ENCODE measurements around the gene TMEM272. TPM values are rescaled to one million over a fixed set of nuclear protein-coding genes. Genes with fewer than 3 reads are reported as not detected.

The TMEM272 gene
- total and polyA plus RNA-seq, 2 donors (not counting 3 experiments of a cell fraction or from before 2014, with no cell fraction given) = not detected

DNA sequence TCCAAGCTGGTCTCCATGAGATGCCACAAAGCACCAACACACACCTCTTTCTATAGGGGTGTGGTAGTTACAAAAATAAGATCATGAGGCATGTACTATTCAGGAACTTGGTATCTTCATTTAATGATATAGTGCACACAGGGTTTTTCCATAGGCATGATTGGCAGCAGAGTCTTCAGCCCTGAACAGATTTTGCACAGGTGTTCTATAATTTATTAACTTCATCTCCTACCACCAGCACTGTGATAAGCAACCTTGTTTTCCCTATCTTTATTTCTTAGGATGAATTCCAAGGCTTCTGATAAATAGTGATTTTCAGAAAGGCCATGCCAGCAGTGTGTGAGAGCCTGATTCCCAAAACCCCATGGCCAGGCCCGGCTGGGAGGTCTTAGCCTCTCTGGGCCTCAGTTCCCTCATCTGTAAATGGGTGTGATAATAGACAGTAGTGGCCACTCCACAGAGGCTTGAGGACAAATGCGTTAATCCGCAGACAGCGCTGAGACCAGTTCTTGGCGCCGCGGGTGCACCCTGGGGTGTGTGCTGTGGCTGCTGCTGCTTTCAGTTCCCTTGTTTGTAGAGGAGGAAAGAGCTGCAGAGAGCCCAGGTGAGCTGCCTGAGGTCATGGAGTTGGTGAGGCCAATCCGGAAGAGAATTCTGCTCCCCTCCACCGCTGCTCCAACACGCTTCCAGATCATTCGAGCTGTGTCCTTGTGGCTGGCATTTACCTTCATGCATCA lies 74.1 kb downstream of the TMEM272 start:
- Histone ChIP-seq H3K79me2 (ENCODE audit: control insufficient read depth, insufficient read depth, low read length) (no peaks in the 10 kb centered on the region), H3K9me3 (replicated peaks; ENCODE audit: control insufficient read depth, insufficient read depth, low read length) (no peaks in the 10 kb centered on the region), H4K20me1 (replicated peaks; ENCODE audit: control insufficient read depth, extremely low read depth, insufficient read depth, low read length) (no peaks in the 10 kb centered on the region), H3K27me3 (ENCODE audit: control insufficient read depth in 2 of 2, insufficient read depth in 2 of 2, low read length in 2 of 2) (peaks cover 0 to 2% of the 10 kb centered on the region in 2 experiments), H3K27ac (ENCODE audit: insufficient read depth, low read depth, low read length) (no peak overlapping the region), H3K4me2 (ENCODE audit: insufficient read depth, low read length) (no peak overlapping the region), H3K4me3 (replicated peaks in 1 of 3; ENCODE audit: insufficient read depth in 1 of 3, low read depth in 1 of 3, low read length in 3 of 3) (no peak overlapping the region), H3K9me1 (replicated peaks; ENCODE audit: control insufficient read depth, extremely low read depth, insufficient read depth, low read length) (no peaks in the 10 kb centered on the region), H3K4me1 (ENCODE audit: control insufficient read depth, extremely low read depth, insufficient read depth, low read length) (no peaks in the 10 kb centered on the region), H3K9ac (replicated peaks; ENCODE audit: extremely low read depth, insufficient read depth, low read length) (no peak overlapping the region), H2AFZ (ENCODE audit: low read depth, low read length) (no peak overlapping the region), H3K36me3 (ENCODE audit: control insufficient read depth in 2 of 2, extremely low read depth in 1 of 2, insufficient read depth in 2 of 2, low read length in 2 of 2) (no peaks in the 10 kb centered on the region)
- ChIA-PET POLR2A (no interaction called here), CTCF (interaction anchor here (1.0 kb wide), 1 partner anchor 10 kb away, joined by 3 read pairs; no protein-coding TSS in a partner anchor)
- BruUV-seq (replicated peaks) = no TSS peak
- dilution Hi-C loops (cut with MboI; ENCODE audit: extremely low pct_ligation_motif_present, low sequenced_read_pairs) (no loop called here), intact Hi-C loops (cut with micrococcal nuclease) (no loop called here)
- TF ChIP-seq CTCF (IDR thresholded peaks at IDR 0.05; ENCODE audit: extremely low read depth in 1 of 2, insufficient read depth in 1 of 2, low read depth in 1 of 2, low read length in 2 of 2) = no peak
- no peak for TF ChIP-seq FOS (IDR thresholded peaks at IDR 0.05; ENCODE audit: borderline replicate concordance, insufficient read depth, low read length)
- TF ChIP-seq, protein P1, sequence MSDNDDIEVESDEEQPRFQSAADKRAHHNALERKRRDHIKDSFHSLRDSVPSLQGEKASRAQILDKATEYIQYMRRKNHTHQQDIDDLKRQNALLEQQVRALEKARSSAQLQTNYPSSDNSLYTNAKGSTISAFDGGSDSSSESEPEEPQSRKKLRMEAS (IDR thresholded peaks at IDR 0.05; ENCODE audit: insufficient read depth, insufficient read length) = no peak
- TF ChIP-seq POLR2AphosphoS5 (IDR thresholded peaks at IDR 0.05; ENCODE audit: insufficient read depth, low read depth, low read length) = no peak
- TF ChIP-seq GATA2 (IDR thresholded peaks at IDR 0.05; ENCODE audit: insufficient read depth, insufficient read length, low read depth, low read length) = no peak
- no peak for TF ChIP-seq JUN (IDR thresholded peaks at IDR 0.05; ENCODE audit: borderline replicate concordance, insufficient read depth, insufficient read length, low read depth)
- TF ChIP-seq EZH2 (IDR thresholded peaks at IDR 0.05; ENCODE audit: borderline replicate concordance, low read depth, low read length, severe bottlenecking) = no peak
- DNase-seq (ENCODE audit: low read depth, low spot score) (no peak), FAIRE-seq (no peak)

Measured in endothelial cell of umbilical vein (primary cell).